Right lobe of liver (tissue), 4 donors: ENCODE results near the gene MYLK.

Experiments
- POLR2A ChIP-seq: fragments of 450-650 bp; IDR thresholded peaks from one replicate; pipeline ENCODE4 v1.6.1; 2017; ENCODE audit warnings: antibody characterized with exemption, mild to moderate bottlenecking
- TF ChIP-seq, protein P1 (sequence below), 4 donors: fragments of 200-600 bp in 3 of 4; fragments of 450-650 bp in 1 of 4; IDR thresholded peaks; one replicate each; pipeline versions ENCODE4 v1.5.1 to v1.8.0; 2016 to 2022; ENCODE audit warnings: antibody characterized with exemption in 4 of 4, mild to moderate bottlenecking in 2 of 4
- donor health status: DM: no; HTN: no; CAD: no.
- donor health status: DM: no; HTN: no; CAD: no.
- donor health status: DM: no; HTN: yes; CAD: no.

DNA sequence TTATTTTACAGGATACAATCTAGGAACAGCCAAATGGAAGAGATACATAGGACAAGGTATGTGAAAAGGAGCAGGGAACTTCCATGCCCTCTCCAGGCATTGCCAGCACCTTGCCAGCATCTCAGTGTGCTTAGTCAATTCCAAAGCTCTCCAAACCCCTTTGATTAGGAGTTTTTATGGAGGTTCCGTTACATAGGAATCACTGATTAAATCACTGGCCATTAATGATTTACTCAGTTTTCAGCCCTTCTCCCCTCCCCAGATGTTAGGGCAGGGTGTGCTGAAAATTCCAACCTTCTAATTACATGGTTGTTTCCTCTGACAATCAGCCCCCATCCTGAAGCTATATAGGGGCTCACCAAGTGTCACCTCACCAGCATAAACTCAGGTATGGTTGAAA, 11.5 kb downstream of the MYLK start:
- no peak for TF ChIP-seq POLR2A
- TF ChIP-seq, protein P1, sequence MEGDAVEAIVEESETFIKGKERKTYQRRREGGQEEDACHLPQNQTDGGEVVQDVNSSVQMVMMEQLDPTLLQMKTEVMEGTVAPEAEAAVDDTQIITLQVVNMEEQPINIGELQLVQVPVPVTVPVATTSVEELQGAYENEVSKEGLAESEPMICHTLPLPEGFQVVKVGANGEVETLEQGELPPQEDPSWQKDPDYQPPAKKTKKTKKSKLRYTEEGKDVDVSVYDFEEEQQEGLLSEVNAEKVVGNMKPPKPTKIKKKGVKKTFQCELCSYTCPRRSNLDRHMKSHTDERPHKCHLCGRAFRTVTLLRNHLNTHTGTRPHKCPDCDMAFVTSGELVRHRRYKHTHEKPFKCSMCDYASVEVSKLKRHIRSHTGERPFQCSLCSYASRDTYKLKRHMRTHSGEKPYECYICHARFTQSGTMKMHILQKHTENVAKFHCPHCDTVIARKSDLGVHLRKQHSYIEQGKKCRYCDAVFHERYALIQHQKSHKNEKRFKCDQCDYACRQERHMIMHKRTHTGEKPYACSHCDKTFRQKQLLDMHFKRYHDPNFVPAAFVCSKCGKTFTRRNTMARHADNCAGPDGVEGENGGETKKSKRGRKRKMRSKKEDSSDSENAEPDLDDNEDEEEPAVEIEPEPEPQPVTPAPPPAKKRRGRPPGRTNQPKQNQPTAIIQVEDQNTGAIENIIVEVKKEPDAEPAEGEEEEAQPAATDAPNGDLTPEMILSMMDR (IDR thresholded peaks at IDR 0.05): no peak
